Measurements from ENCODE around the gene RBFOX1. TPM values are rescaled to one million over a fixed set of nuclear protein-coding genes. Genes with fewer than 3 reads are reported as not detected.

RBFOX1 gene
- total RNA-seq, 1 experiment from 2014 or later, result not detected

DNA sequence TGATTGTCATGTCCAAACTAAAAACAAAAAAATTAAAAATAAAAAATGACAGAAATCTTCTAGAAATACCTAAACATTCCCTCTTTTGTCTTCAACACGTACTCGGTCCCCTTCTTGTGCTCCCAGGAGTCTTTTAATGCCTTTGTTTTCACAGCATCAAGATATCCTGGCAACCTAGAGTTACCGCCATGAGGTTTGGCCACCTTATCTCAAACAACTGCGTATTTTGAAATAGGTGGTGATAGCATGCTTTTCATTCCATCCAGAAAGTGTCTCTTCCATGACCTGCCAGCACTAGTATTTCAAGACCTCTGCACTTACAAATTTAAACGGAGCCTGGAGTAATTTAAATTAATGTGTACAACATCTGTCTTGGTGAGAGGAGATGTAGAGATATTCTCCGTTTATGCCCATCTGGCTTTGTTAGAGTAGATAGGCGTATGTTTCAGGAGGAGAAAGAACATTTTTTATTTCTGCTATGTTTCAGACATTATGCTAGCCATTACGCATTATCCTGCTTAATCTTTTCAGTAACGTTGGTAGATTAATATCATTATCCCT lies 42.0 kb downstream of the RBFOX1 start:
- POLR2A ChIA-PET, result no interaction called here
- intact Hi-C loops (cut with micrococcal nuclease), result no loop called here
- Histone ChIP-seq H2AFZ (ENCODE audit: low read depth, low read length, poor library complexity, severe bottlenecking) (no peak overlapping the region), H4K20me1 (ENCODE audit: insufficient read depth) (no peaks in the 10 kb centered on the region), H3K79me2 (ENCODE audit: insufficient read depth, low read length) (no peaks in the 10 kb centered on the region), H3K27ac (ENCODE audit: low read depth, low read length) (no peak overlapping the region), H3K36me3 (ENCODE audit: control insufficient read depth in 1 of 2, insufficient read depth in 2 of 2, low read length in 2 of 2) (no peaks in the 10 kb centered on the region), H3K9ac (ENCODE audit: low read length) (no peak overlapping the region), H3K4me3 (replicated peaks in 1 of 2; ENCODE audit: low read depth in 1 of 2, low read length in 2 of 2) (no peak overlapping the region), H3K4me1 (ENCODE audit: control insufficient read depth in 1 of 2, insufficient read depth in 2 of 2, low read length in 2 of 2) (no peaks in the 10 kb centered on the region), H3K9me3 (ENCODE audit: control insufficient read depth in 1 of 2, insufficient read depth in 1 of 2, low read depth in 1 of 2, low read length in 2 of 2) (peaks cover 9 to 24% of the 10 kb centered on the region in 2 experiments; a peak in 2 of 4 replicates), H3K9me2 (ENCODE audit: insufficient read depth) (no peaks in the 10 kb centered on the region), H3K4me2 (ENCODE audit: low read length) (no peak overlapping the region), H3K27me3 (ENCODE audit: insufficient read depth, low read length) (no peaks in the 10 kb centered on the region)
- DNase-seq (ENCODE audit: low read depth, low spot score) (no peak), ATAC-seq (no peak)
- CTCF ChIA-PET, result no interaction called here
- no peak for TF ChIP-seq REST (IDR thresholded peaks at IDR 0.05; ENCODE audit: low read depth)
- no peak for TF ChIP-seq FOSL1 (IDR thresholded peaks at IDR 0.05; ENCODE audit: low read depth)
- TF ChIP-seq YY1 (IDR thresholded peaks at IDR 0.05; ENCODE audit: extremely low read depth, insufficient replicate concordance, low read depth, low read length), result no peak
- TF ChIP-seq JUND (IDR thresholded peaks at IDR 0.05), result no peak
- TF ChIP-seq POLR2A (IDR thresholded peaks at IDR 0.05; ENCODE audit: borderline replicate concordance, extremely low read depth, insufficient read depth, insufficient read length), result no peak
- TF ChIP-seq, protein P1, sequence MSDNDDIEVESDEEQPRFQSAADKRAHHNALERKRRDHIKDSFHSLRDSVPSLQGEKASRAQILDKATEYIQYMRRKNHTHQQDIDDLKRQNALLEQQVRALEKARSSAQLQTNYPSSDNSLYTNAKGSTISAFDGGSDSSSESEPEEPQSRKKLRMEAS (IDR thresholded peaks at IDR 0.05), result no peak
- TF ChIP-seq CBX3 (IDR thresholded peaks at IDR 0.05; ENCODE audit: low read depth), result no peak
- TF ChIP-seq TCF7L2 (IDR thresholded peaks at IDR 0.05; ENCODE audit: borderline replicate concordance, extremely low read depth, insufficient read depth, insufficient read length), result no peak
- no peak for TF ChIP-seq POLR2AphosphoS5 (IDR thresholded peaks at IDR 0.05; ENCODE audit: low read depth, low read length)
- no peak for TF ChIP-seq SIN3A (IDR thresholded peaks at IDR 0.05; ENCODE audit: low read depth)
- TF ChIP-seq, protein P2, sequence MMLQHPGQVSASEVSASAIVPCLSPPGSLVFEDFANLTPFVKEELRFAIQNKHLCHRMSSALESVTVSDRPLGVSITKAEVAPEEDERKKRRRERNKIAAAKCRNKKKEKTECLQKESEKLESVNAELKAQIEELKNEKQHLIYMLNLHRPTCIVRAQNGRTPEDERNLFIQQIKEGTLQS (IDR thresholded peaks at IDR 0.05), result no peak
- TF ChIP-seq EGR1 (IDR thresholded peaks at IDR 0.05; ENCODE audit: low read depth), result no peak
- TF ChIP-seq EZH2 (IDR thresholded peaks at IDR 0.05), result no peak
- no peak for TF ChIP-seq ZBTB33 (IDR thresholded peaks at IDR 0.05; ENCODE audit: extremely low read depth, insufficient replicate concordance, low read length)
- TF ChIP-seq CTCF (IDR thresholded peaks at IDR 0.05 in 2 of 3, conservative IDR thresholded peaks at IDR 0.05 in 1 of 3; ENCODE audit: borderline replicate concordance in 1 of 3, insufficient read depth in 1 of 3, low read depth in 2 of 3, low read length in 2 of 3), result no peak
- TF ChIP-seq SRF (IDR thresholded peaks at IDR 0.05; ENCODE audit: low read depth), result no peak
- no peak for TF ChIP-seq ZFX (IDR thresholded peaks at IDR 0.05)
- TF ChIP-seq ELF1 (IDR thresholded peaks at IDR 0.05; ENCODE audit: borderline replicate concordance, low read depth), result no peak
- BruUV-seq (replicated peaks), result no TSS peak
- RAD21 ChIA-PET (ENCODE audit: low non-redundant PET in 1 of 2, low total read pairs in 2 of 2, uncharacterized antibody in 2 of 2, unreplicated experiment in 2 of 2), result no interaction called here
